Thyroid gland (tissue), 4 donors: ENCODE measurements around the gene LMBR1.

Experiments used
- CTCF ChIP-seq, 6 experiments: fragments of 200-600 bp in 3 of 6; fragments of 450-650 bp in 3 of 6; sonication (generic) in 3 of 6; IDR thresholded peaks; one replicate each; pipeline ENCODE4 v1.5.1; 2016 to 2019; ENCODE audit warnings: antibody characterized with exemption in 6 of 6, mild to moderate bottlenecking in 2 of 6, inconsistent platforms in 1 of 6, moderate library complexity in 1 of 6
- POLR2A ChIP-seq, 2 donors: fragments of 450-650 bp; IDR thresholded peaks; one replicate each; pipeline ENCODE4 v1.6.1; 2017; ENCODE audit warnings: antibody characterized with exemption in 2 of 2, mild to moderate bottlenecking in 2 of 2, moderate library complexity in 1 of 2

- no peak for TF ChIP-seq CTCF (IDR thresholded peaks at IDR 0.05)
- TF ChIP-seq POLR2A (IDR thresholded peaks at IDR 0.05), result no peak
Measured at GRCh38 chr7:156889089-156889488, 3.9 kb downstream of the LMBR1 start.
